Activated CD4-positive, alpha-beta memory T cell treated with anti-CD3 and anti-CD28 coated beads for 36 hours (primary cell): ENCODE results near the gene SND1. TPM values are rescaled to one million over a fixed set of nuclear protein-coding genes. Genes with fewer than 3 reads are reported as not detected.
A peak's percentile ranks its signal among the peaks of the same experiment; 100 is the strongest.

Experiments used
- CTCF ChIA-PET: fragments of 350-600 bp; sonication (Branson Sonifier 250); formaldehyde crosslinking; loops from one replicate; lab custom pipeline; 2021; ENCODE audit warnings: antibody characterized with exemption, inconsistent platforms; lab: Charles Lee
- POLR2A ChIA-PET: fragments of 350-600 bp; sonication (Branson Sonifier 250); formaldehyde crosslinking; loops from one replicate; lab custom pipeline; 2021; ENCODE audit warnings: antibody characterized with exemption; lab: Charles Lee
- DNase-seq: peaks from one replicate; pipeline ENCODE4 v3.0.0-alpha.2; 2020
- H3K27ac Mint-ChIP-seq: one replicate; pipeline ENCODE4 v1.8.0; 2021; ENCODE audit warnings: mixed read lengths
- H3K27me3 Mint-ChIP-seq: one replicate; pipeline ENCODE4 v1.8.0; 2021; ENCODE audit warnings: mixed read lengths
- H3K36me3 Mint-ChIP-seq: one replicate; pipeline ENCODE4 v1.8.0; 2021; ENCODE audit warnings: mixed read lengths
- H3K4me1 Mint-ChIP-seq: one replicate; pipeline ENCODE4 v1.8.0; 2021; ENCODE audit warnings: low read depth, mixed read lengths
- H3K4me3 Mint-ChIP-seq: one replicate; pipeline ENCODE4 v1.8.0; 2021; ENCODE audit warnings: mild to moderate bottlenecking, mixed read lengths
- H3K9me3 Mint-ChIP-seq: one replicate; pipeline ENCODE4 v1.8.0; 2021; ENCODE audit warnings: mixed read lengths
- intact Hi-C: fragments of 100-400 bp; cut with micrococcal nuclease; formaldehyde crosslinking; loops from one replicate; pipeline ENCODE4 v1.15.1; 2023
- total RNA-seq, 2 experiments: library from RNA; stranded (reverse); gene quantifications; one replicate each; pipeline ENCODE4 v1.2.3, GENCODE V29; 2021

The SND1 gene
- 100 to 1,000 TPM; 208 to 235 TPM for total RNA-seq

DNA sequence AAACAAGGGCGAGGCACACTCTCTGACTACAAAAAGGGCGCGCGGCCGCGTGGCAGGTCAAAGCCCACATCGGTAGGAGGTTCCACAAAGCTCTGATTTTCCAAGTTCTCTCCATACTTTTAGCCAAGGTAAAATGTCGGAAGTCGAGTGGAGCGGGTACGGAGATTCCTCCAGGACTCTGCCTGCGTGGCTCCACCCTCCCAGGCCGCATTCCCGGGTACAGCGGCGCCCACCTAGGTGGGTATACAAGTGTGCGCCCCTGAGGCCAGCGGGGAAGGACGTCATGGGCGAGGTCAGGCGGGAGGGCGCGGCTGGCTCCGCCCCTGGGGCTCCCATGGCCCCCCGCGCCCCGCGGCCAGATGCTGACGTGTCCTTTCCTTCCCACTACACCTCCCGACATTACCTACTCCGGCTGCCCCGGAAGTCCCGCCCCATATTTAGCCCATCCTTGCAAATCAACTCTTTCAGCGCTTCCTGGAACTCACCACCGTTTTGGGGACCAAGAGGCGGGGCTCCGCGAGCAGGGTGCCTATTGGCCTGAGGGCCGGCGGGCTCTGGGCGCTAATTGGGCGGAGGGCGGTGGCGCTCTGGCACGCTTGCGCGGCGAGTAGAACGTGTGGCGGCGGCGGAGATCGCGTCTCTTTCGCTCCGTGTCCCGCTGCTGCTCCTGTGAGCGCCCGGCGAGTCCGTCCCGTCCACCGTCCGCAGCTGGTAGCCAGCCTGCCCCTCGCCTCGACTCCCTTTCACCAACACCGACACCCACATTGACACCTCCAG, at the start of gene SND1:
SND1 (plus strand) TSS at position 639 of the 777 bp plus-strand sequence. CDS start 180 bp downstream, outside the sequence.
- Mint-ChIP-seq H3K36me3 (peaks cover 25% of the 10 kb centered on the region), H3K9me3 (no peaks in the 10 kb centered on the region), H3K27ac (peak within 1 kb of the TSS; percentile 94), H3K4me3 (peak within 1 kb of the TSS; percentile 98), H3K27me3 (no peaks in the 10 kb centered on the region), H3K4me1 (peaks cover 31% of the 10 kb centered on the region)
- DNase-seq = peak; percentile 100
- CTCF ChIA-PET = no interaction called here
- intact Hi-C loops = loop anchor here (1.0 to 5.0 kb wide), 9 partner anchors 16 to 949 kb away; partner anchors contain the start of genes GCC1, HILPDA, IMPDH1 and ZNF800
- POLR2A ChIA-PET = interaction anchor here (0.9 to 2.0 kb wide), 3 partner anchors 65 to 67 kb away, joined by 3 to 5 read pairs (median 3); partner anchors contain the start of gene GCC1

DNA sequence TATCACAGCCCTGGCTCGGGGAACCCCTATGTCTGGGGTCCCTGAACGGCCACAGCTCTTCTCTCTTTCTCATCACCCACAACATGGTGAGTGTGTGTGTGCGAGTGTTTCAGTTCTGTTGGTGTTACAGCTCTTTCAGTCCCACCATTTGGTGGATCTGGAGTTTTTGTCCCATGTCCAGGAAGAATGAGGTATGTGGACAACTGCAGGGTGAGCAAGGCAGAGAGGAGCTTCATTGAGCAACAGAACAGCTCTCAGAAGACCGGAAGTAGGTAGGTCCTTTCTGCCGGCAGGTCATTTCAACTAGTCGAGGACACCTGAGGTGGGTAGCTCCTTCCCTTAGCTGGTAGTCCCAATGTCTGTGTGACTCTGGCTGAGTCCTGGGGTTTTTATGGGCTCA, 43.5 kb upstream of the SND1 start:
- peaks cover 3% of the 10 kb centered on the region for H3K9me3 Mint-ChIP-seq
- CTCF ChIA-PET = no interaction called here
- POLR2A ChIA-PET = no interaction called here
- H3K4me1 Mint-ChIP-seq = no peaks in the 10 kb centered on the region
- H3K27me3 Mint-ChIP-seq = peaks cover 12% of the 10 kb centered on the region
- H3K4me3 Mint-ChIP-seq = no peak overlapping the region
- no peaks in the 10 kb centered on the region for H3K36me3 Mint-ChIP-seq
- no peak for DNase-seq
- intact Hi-C loops = no loop called here
- H3K27ac Mint-ChIP-seq = no peak overlapping the region

DNA sequence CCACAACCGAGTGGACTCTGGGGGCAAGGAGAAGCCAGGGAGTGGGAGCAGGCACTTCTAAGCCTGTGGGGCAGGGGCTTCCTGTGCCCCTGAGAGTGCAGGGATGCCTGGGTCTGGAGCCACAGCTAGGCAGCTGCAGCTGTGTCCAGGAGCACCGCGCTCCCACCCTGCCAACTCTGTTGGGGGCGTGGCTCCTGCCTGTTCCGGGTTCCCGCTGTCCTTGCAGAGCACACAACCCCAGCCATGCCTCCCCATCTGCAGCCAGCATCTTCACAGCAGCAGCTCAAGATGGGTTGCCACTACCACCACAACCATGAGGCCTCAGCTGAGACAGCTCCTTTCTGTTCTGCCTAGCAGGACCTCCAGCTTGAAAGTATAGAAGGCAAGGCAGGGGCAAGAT, 42.7 kb upstream of the SND1 start:
- H3K4me1 Mint-ChIP-seq = no peaks in the 10 kb centered on the region
- no peak overlapping the region for H3K4me3 Mint-ChIP-seq
- no peaks in the 10 kb centered on the region for H3K36me3 Mint-ChIP-seq
- H3K27me3 Mint-ChIP-seq = peaks cover 17% of the 10 kb centered on the region
- no peak overlapping the region for H3K27ac Mint-ChIP-seq
- CTCF ChIA-PET = no interaction called here
- POLR2A ChIA-PET = no interaction called here
- DNase-seq = no peak
- intact Hi-C loops = no loop called here
- peaks cover 3% of the 10 kb centered on the region for H3K9me3 Mint-ChIP-seq

DNA sequence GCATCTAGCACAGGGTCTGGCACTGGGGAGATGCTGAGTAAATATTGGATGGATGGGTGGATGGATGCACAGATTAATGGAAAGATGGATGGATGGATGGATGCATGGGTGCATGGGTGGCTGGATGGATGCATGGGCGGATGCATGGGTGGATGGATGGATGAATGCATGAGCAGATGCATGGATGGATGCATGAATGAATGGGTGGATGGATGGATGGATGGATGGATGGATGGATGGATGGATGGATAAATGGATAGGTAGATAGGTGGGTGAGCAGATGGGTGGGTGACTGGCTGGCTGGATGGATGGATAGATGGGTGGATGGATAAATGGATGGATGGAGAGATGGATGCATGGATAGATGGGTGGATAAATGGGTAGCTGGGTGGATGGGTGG, 39.7 kb upstream of the SND1 start:
- Mint-ChIP-seq H3K4me3 (no peak overlapping the region), H3K4me1 (no peaks in the 10 kb centered on the region), H3K9me3 (peaks cover 3% of the 10 kb centered on the region), H3K27ac (no peak overlapping the region), H3K36me3 (no peaks in the 10 kb centered on the region), H3K27me3 (peaks cover 19% of the 10 kb centered on the region)
- DNase-seq = no peak
- ChIA-PET CTCF (no interaction called here), POLR2A (no interaction called here)
- intact Hi-C loops = no loop called here

DNA sequence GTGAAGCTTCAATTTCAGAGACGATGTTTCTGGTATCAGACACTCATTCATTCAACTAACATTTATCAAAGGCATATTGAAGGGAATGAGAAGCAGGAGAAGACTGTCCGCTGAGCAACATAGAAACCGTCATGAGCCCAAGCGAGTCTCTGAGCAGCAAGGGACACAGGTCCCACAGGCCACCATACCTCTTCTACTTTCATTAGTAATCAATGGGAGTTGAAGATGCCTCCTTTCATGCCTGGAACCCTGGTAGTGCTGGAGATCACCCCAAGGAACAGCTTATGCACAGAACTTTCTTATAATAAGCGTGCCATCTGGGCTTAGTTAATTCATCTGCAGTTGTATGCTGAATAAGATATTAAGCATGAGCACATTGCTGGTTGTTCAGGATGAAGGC, 35.3 kb upstream of the SND1 start:
- intact Hi-C loops = no loop called here
- peaks cover 51% of the 10 kb centered on the region for H3K27me3 Mint-ChIP-seq
- no peaks in the 10 kb centered on the region for H3K9me3 Mint-ChIP-seq
- H3K27ac Mint-ChIP-seq = no peak overlapping the region
- no peak overlapping the region for H3K4me3 Mint-ChIP-seq
- peaks cover 6% of the 10 kb centered on the region for H3K4me1 Mint-ChIP-seq
- no peak for DNase-seq
- no peaks in the 10 kb centered on the region for H3K36me3 Mint-ChIP-seq
- POLR2A ChIA-PET = no interaction called here
- CTCF ChIA-PET = interaction anchor here (1.0 kb wide), 1 partner anchor 12 kb away, joined by 4 read pairs; no protein-coding TSS in a partner anchor

DNA sequence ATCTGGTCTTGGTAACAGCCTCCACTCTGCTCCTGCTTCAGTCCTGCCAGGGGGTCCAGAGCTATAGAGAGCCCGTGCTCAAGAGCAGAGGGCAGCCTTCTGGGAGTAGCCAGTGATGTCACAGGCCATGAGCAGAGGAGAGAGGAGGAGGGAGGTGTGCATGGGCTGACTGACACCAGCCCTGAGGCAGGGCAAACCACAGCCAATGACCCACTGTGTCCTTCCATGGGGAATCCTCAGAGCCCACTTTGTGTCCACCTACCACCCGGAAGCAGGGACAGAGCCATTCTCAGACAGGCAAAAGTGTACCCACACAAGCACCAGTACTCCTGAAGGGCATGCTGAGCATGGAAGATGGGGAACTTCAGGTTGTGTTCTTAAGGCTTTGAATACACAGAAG, 34.0 kb upstream of the SND1 start, which contains the start of gene PAX4:
PAX4 (minus strand) TSS at position 101 of the 400 bp plus-strand sequence. CDS start 2,214 bp downstream, outside the sequence.
- intact Hi-C loops = no loop called here
- H3K27me3 Mint-ChIP-seq = peaks cover 48% of the 10 kb centered on the region
- no peak for DNase-seq
- POLR2A ChIA-PET = no interaction called here
- H3K9me3 Mint-ChIP-seq = no peaks in the 10 kb centered on the region
- no peaks in the 10 kb centered on the region for H3K36me3 Mint-ChIP-seq
- CTCF ChIA-PET = interaction anchor here (1.0 kb wide), 1 partner anchor 90 kb away, joined by 3 read pairs; no protein-coding TSS in a partner anchor
- H3K4me1 Mint-ChIP-seq = peaks cover 6% of the 10 kb centered on the region
- H3K27ac Mint-ChIP-seq = no peak within 1 kb of the TSS
- H3K4me3 Mint-ChIP-seq = no peak within 1 kb of the TSS

DNA sequence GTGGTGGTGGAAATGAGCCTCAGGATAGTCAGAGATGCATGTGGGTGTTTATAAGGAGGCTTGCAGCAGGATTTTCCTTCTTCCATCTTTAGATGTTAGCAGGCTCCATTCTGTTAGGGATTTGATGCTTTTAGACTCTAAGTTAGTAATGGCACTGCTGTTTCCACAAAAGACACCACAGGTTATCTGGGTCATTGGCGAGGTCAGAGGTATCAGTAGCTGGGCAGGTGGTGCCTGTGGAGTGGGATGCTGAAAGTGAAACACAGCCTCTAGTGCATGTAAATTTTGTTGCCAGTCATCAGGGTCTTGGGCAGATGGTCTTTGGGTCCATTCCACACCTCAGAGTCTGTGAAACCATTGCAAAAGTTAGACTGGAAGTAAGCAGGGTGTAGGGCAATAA, 33.2 kb upstream of the SND1 start:
- CTCF ChIA-PET = no interaction called here
- Mint-ChIP-seq H3K36me3 (no peaks in the 10 kb centered on the region), H3K4me3 (no peak overlapping the region), H3K4me1 (peaks cover 6% of the 10 kb centered on the region), H3K27me3 (peaks cover 42% of the 10 kb centered on the region), H3K9me3 (no peaks in the 10 kb centered on the region), H3K27ac (no peak overlapping the region)
- intact Hi-C loops = no loop called here
- DNase-seq = no peak
- POLR2A ChIA-PET = no interaction called here

DNA sequence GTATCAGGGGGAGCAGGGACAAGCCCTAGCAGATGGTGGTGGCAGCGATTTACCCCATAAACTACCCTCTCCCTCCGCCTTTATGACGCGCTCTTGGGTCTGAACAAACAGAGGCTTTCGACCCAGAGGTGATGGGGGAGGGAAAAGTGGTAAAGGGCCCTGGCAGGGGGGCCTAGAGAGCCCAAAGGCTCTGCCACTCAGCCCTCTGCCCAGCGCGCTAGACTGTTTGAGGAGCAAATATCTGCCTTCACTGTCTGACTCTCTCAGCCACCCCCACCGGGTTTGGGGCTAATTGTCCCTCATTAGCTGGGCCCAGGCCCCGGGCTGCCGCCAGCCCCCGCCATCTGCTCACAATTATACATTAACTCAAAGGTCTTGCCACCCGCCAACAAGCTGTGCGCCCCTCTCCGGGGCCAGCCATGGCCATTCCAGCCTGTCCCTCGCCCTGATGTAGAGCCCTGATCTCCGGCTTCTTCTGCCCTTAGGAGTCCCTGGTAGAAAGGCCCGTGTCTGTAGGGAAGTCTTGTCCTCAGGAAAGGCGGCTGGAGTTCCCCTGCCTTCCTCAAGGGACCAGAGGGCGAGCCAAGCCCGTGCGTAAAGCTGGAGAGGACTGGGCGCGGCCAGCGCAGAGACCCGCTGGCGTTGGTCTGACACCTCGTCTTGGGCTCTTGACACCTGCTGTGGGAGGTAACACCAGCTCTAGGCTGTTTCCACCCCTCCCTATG, 32.2 kb upstream of the SND1 start:
- H3K36me3 Mint-ChIP-seq = no peaks in the 10 kb centered on the region
- no peak overlapping the region for H3K27ac Mint-ChIP-seq
- CTCF ChIA-PET = no interaction called here
- no peak overlapping the region for H3K4me3 Mint-ChIP-seq
- POLR2A ChIA-PET = no interaction called here
- intact Hi-C loops = no loop called here
- peaks cover 48% of the 10 kb centered on the region for H3K27me3 Mint-ChIP-seq
- H3K4me1 Mint-ChIP-seq = peaks cover 6% of the 10 kb centered on the region
- DNase-seq = no peak
- H3K9me3 Mint-ChIP-seq = no peaks in the 10 kb centered on the region

DNA sequence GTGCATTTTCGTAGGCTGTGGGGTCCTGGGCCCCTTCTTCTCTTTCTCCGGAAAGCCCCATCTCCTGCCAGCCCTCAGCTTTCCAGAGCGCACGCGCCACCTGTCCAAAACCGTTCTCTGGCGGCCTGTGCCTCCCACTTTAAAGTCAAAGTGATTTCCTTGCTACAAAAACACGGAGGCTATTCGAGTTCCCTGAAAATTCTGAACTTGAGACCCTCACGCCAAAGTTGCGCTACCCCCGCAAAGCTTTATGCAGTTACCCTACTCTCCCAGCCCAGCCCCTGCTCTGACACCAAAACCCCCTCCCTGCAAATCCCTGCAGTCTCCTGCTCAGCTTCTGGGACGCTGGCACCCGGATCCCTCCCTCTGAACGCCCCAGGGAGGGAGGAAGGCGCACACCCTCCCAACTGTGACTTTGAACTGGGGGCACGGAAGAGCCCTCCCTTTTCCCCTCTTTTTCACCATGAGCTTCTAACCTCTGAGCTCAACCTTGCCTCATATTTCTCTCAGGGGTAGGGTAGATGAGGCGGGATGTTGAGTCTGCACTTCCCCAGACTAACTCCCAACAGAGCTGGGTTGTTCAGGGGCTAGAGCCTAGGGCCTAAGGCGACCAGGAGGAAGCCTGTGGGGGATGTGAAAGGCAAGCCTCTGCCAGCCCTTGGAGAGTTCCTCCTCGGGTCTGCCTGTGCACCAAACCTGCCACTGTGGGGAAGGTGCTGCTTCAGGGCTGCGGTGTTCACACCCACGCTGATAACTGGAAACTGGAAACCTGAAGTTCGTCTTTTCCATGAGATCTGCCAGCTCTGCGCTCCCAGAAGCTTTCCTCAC, 31.4 kb upstream of the SND1 start:
- peaks cover 6% of the 10 kb centered on the region for H3K4me1 Mint-ChIP-seq
- no peak overlapping the region for H3K4me3 Mint-ChIP-seq
- no peaks in the 10 kb centered on the region for H3K36me3 Mint-ChIP-seq
- intact Hi-C loops = no loop called here
- H3K9me3 Mint-ChIP-seq = no peaks in the 10 kb centered on the region
- no peak for DNase-seq
- H3K27me3 Mint-ChIP-seq = peaks cover 46% of the 10 kb centered on the region
- H3K27ac Mint-ChIP-seq = no peak overlapping the region
- POLR2A ChIA-PET = no interaction called here
- CTCF ChIA-PET = no interaction called here

DNA sequence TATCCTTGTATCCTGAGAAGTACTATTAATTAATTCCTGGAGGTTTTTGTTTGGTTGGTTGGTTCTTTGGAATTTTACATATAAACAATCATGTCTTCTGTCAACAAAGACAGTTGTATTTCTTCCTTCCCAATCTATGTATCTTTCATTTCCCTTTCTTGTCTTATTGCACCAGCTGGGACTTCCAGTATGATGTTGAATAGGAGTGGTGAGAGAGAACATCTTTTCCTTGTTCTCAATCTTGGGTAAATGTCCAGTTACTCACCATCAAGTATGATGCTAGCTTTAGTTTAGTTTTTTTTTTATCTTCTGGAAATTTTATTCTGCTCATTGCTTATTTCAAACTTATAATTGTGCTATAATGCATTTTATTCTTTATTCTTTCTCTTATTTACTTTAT, 26.7 kb upstream of the SND1 start:
- Mint-ChIP-seq H3K27me3 (peaks cover 25% of the 10 kb centered on the region), H3K9me3 (no peaks in the 10 kb centered on the region), H3K4me3 (no peak overlapping the region), H3K36me3 (no peaks in the 10 kb centered on the region), H3K4me1 (peaks cover 6% of the 10 kb centered on the region), H3K27ac (no peak overlapping the region)
- ChIA-PET CTCF (no interaction called here), POLR2A (no interaction called here)
- intact Hi-C loops = no loop called here
- DNase-seq = no peak

DNA sequence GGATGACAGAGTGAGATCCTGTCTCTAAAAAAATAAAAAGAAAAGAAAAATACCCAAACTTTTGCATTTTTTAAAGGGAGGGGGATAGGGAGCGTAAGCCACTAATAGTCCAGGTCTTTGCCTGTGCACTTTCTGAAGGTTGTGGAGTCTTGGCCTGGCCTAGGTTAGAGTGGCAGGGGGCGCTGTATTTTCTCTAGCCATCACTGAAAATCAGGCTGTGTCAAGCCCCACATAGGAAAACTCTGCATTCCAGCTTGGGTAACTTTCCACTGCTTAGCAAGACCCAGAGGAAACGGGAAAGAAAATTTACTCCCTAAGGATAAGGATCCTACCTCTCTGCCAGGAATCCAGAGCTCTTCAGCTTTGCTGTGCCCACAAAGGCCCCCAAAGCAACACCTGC, 23.5 kb upstream of the SND1 start:
- Mint-ChIP-seq H3K27ac (no peak overlapping the region), H3K36me3 (no peaks in the 10 kb centered on the region), H3K4me1 (no peaks in the 10 kb centered on the region), H3K4me3 (no peak overlapping the region), H3K27me3 (peaks cover 14% of the 10 kb centered on the region), H3K9me3 (no peaks in the 10 kb centered on the region)
- no peak for DNase-seq
- intact Hi-C loops = no loop called here
- ChIA-PET POLR2A (no interaction called here), CTCF (interaction anchor here (0.7 to 1.1 kb wide), 3 partner anchors 12 to 476 kb away, joined by 3 to 4 read pairs (median 3); no protein-coding TSS in a partner anchor)
